AG09319 (cell line): ENCODE results near the gene KRTAP10-6.
"Not testable (repeated sequence)": the region's sequence is repeated elsewhere in the genome, so short reads cannot be mapped to it uniquely, and the experiment has no call there.

Experiments used
- DNase-seq: peaks from one replicate; pipeline ENCODE4 v3.0.0-alpha.2; 2010; ENCODE audit warnings: low read depth; ENCODE audit errors: extremely low read depth
- CTCF ChIP-seq: IDR thresholded peaks from 2 replicates; pipeline ENCODE4 v1.5.1; 2011; ENCODE audit warnings: low read depth, mild to moderate bottlenecking, inconsistent platforms, low read length, moderate library complexity

Gene KRTAP10-6

GRCh38 chr21:44594406-44594916, 2.2 kb upstream of the KRTAP10-6 start:
- TF ChIP-seq CTCF, result no peak
- no peak for DNase-seq

GRCh38 chr21:44593598-44594405, 1.5 kb upstream of the KRTAP10-6 start:
- DNase-seq, result no peak
- TF ChIP-seq CTCF, result no peak

GRCh38 chr21:44591801-44592130, 539 bp downstream of the KRTAP10-6 start:
- not testable (repeated sequence) for DNase-seq

GRCh38 chr21:44590897-44591800, 1.2 kb downstream of the KRTAP10-6 start:
- not testable (repeated sequence) for DNase-seq

GRCh38 chr21:44590311-44590721, 2.0 kb downstream of the KRTAP10-6 start:
- no peak for TF ChIP-seq CTCF
- DNase-seq, result no peak

GRCh38 chr21:44589586-44590305, 2.6 kb downstream of the KRTAP10-6 start:
- no peak for DNase-seq
- TF ChIP-seq CTCF, result no peak

- DNase-seq, result no peak
- TF ChIP-seq CTCF, result no peak
These were observed 3.2 kb downstream of the KRTAP10-6 start for GRCh38 chr21:44589094-44589493.

- DNase-seq, result no peak
- no peak for TF ChIP-seq CTCF
These were observed 6.4 kb downstream of the KRTAP10-6 start for GRCh38 chr21:44585892-44586291.
